Measurements from ENCODE around the gene ASTN2. TPM values are rescaled to one million over a fixed set of nuclear protein-coding genes. Genes with fewer than 3 reads are reported as not detected.

Gene ASTN2
- total RNA-seq, 4 donors from 2014 or later, result 3.3 to 10.2 (median 6.3) TPM

- Histone ChIP-seq H3K27me3 (peaks cover 0 to 21% of the 10 kb centered on the region in 2 donors), H3K4me1 (peaks cover 0 to 19% (median 0%) of the 10 kb centered on the region in 4 donors), H3K9me3 (no peaks in the 10 kb centered on the region), H3K4me3 (peak overlapping the region in 3 of 4 donors; percentile 24 to 54 (median 50)), H3K27ac (no peak overlapping the region), H3K36me3 (no peaks in the 10 kb centered on the region)
- no peak for DNase-seq
- TF ChIP-seq POLR2A (IDR thresholded peaks at IDR 0.05) (no peak), CTCF (IDR thresholded peaks at IDR 0.05) (no peak)
Measured at GRCh38 chr9:117414220-117414905, 494 bp downstream of the ASTN2 start.

GRCh38 chr9:117413346-117414219 is 1.3 kb downstream of the ASTN2 start:
- Histone ChIP-seq H3K27me3 (peaks cover 0 to 21% of the 10 kb centered on the region in 2 donors), H3K4me3 (peak overlapping the region in 2 of 4 donors; percentile 50 to 54), H3K9me3 (no peaks in the 10 kb centered on the region), H3K4me1 (peaks cover 0 to 19% (median 0%) of the 10 kb centered on the region in 4 donors), H3K27ac (no peak overlapping the region), H3K36me3 (no peaks in the 10 kb centered on the region)
- TF ChIP-seq POLR2A (IDR thresholded peaks at IDR 0.05), result no peak
- no peak for TF ChIP-seq CTCF (IDR thresholded peaks at IDR 0.05)
- DNase-seq, result no peak

- TF ChIP-seq CTCF (IDR thresholded peaks at IDR 0.05) (no peak), POLR2A (IDR thresholded peaks at IDR 0.05) (no peak)
- no peak for DNase-seq
- no peaks in the 10 kb centered on the region for H3K36me3 ChIP-seq
- H3K9me3 ChIP-seq, result no peaks in the 10 kb centered on the region
- H3K27me3 ChIP-seq, result peaks cover 0 to 21% of the 10 kb centered on the region in 2 donors
- no peak overlapping the region for H3K27ac ChIP-seq
- H3K4me3 ChIP-seq, result no peak overlapping the region
- H3K4me1 ChIP-seq, result peaks cover 0 to 19% (median 0%) of the 10 kb centered on the region in 4 donors
Measured at GRCh38 chr9:117412841-117413240, 2.0 kb downstream of the ASTN2 start.

- Histone ChIP-seq H3K27me3 (peaks cover 0 to 21% of the 10 kb centered on the region in 2 donors), H3K9me3 (no peaks in the 10 kb centered on the region), H3K4me1 (peaks cover 0 to 19% (median 0%) of the 10 kb centered on the region in 4 donors), H3K27ac (no peak overlapping the region), H3K4me3 (no peak overlapping the region), H3K36me3 (no peaks in the 10 kb centered on the region)
- no peak for DNase-seq
- no peak for TF ChIP-seq CTCF (IDR thresholded peaks at IDR 0.05)
- no peak for TF ChIP-seq POLR2A (IDR thresholded peaks at IDR 0.05)
Measured at GRCh38 chr9:117412006-117412715, 2.7 kb downstream of the ASTN2 start.

GRCh38 chr9:117411547-117411946 is 3.3 kb downstream of the ASTN2 start:
- H3K27ac ChIP-seq, result no peak overlapping the region
- no peak overlapping the region for H3K4me3 ChIP-seq
- H3K4me1 ChIP-seq, result peaks cover 0 to 19% (median 0%) of the 10 kb centered on the region in 4 donors
- H3K9me3 ChIP-seq, result no peaks in the 10 kb centered on the region
- no peaks in the 10 kb centered on the region for H3K36me3 ChIP-seq
- DNase-seq, result no peak
- TF ChIP-seq POLR2A (IDR thresholded peaks at IDR 0.05) (no peak), CTCF (IDR thresholded peaks at IDR 0.05) (peak in 4 of 6 experiments; percentile 12 to 42 (median 36))
- H3K27me3 ChIP-seq, result peaks cover 0 to 21% of the 10 kb centered on the region in 2 donors

All from Peyer's patch (tissue), 4 donors.